ENCODE measurements around the gene ABCC8. TPM values are rescaled to one million over a fixed set of nuclear protein-coding genes. Genes with fewer than 3 reads are reported as not detected.

Gene ABCC8
- total RNA-seq, 1 experiment from 2014 or later: 2.4 TPM

GRCh38 chr11:17407575-17407974 lies 69.1 kb downstream of the ABCC8 start:
- Histone ChIP-seq H2BK15ac (ENCODE audit: low read depth, low read length) (no peak overlapping the region), H3K79me1 (ENCODE audit: insufficient read depth, low read depth, low read length, poor library complexity, severe bottlenecking) (no peaks in the 10 kb centered on the region), H4K91ac (ENCODE audit: insufficient read length, low read depth, low read length) (no peak overlapping the region), H2AFZ (ENCODE audit: low read length) (no peak overlapping the region), H3K23ac (ENCODE audit: insufficient read length, low read depth, low read length) (no peak overlapping the region), H3K4me1 (ENCODE audit: insufficient read depth, low read length) (no peaks in the 10 kb centered on the region), H2AK5ac (ENCODE audit: insufficient read length, low read length) (no peak overlapping the region), H3K27ac (ENCODE audit: insufficient read length, low read depth, low read length) (no peak overlapping the region), H2BK12ac (ENCODE audit: insufficient read length, low read depth, low read length) (no peak overlapping the region), H4K20me1 (ENCODE audit: control insufficient read depth, insufficient read depth, insufficient read length) (no peaks in the 10 kb centered on the region), H3K14ac (ENCODE audit: insufficient read depth, low read length) (no peak overlapping the region), H2BK5ac (ENCODE audit: insufficient read length, low read length) (no peak overlapping the region), H3K79me2 (ENCODE audit: insufficient read depth, low read length) (no peaks in the 10 kb centered on the region), H2BK120ac (ENCODE audit: low read depth, low read length, poor library complexity, severe bottlenecking) (no peak overlapping the region), H3K56ac (ENCODE audit: insufficient read length, low read depth, low read length) (no peak overlapping the region), H3K4me2 (ENCODE audit: insufficient read depth, insufficient read length, low read length) (no peak overlapping the region), H3K9ac (ENCODE audit: extremely low read depth, insufficient read length, low read length) (no peak overlapping the region), H4K5ac (ENCODE audit: insufficient read length, low read depth, low read length) (no peak overlapping the region), H3K18ac (ENCODE audit: insufficient read length, low read depth, low read length) (no peak overlapping the region), H2BK20ac (ENCODE audit: low read depth, low read length, poor library complexity, severe bottlenecking) (no peak overlapping the region), H4K8ac (replicated peaks; ENCODE audit: insufficient read length, low read depth, low read length) (no peak overlapping the region), H3K27me3 (ENCODE audit: insufficient read depth, low read length) (no peaks in the 10 kb centered on the region), H3K4ac (ENCODE audit: low read depth, low read length) (no peak overlapping the region), H3T11ph (ENCODE audit: low read length) (no peak overlapping the region), H3K9me3 (ENCODE audit: control insufficient read depth, low read depth, low read length) (no peaks in the 10 kb centered on the region), H3K23me2 (ENCODE audit: insufficient read length, low read depth, low read length, poor library complexity, severe bottlenecking) (no peaks in the 10 kb centered on the region)
- peaks cover 0 to 6% of the 10 kb centered on the region in 2 experiments; a peak in 2 of 5 replicates for H3K9me3 Mint-ChIP-seq
- peaks cover under 1 to 15% of the 10 kb centered on the region in 2 experiments for H3K4me1 Mint-ChIP-seq
- no peak overlapping the region for H3K27ac Mint-ChIP-seq
- no peaks in the 10 kb centered on the region for H3K36me3 Mint-ChIP-seq (ENCODE audit: insufficient read depth in 1 of 3, low read depth in 3 of 3)
- H3K4me3 Mint-ChIP-seq: no peak overlapping the region
- WGBS (ENCODE audit: extremely low coverage, insufficient read length, low lambda C conversion rate): no CpG with 5 or more reads among the region's 2 CpGs
- DNase-seq: no peak
- TF ChIP-seq, protein P1, sequence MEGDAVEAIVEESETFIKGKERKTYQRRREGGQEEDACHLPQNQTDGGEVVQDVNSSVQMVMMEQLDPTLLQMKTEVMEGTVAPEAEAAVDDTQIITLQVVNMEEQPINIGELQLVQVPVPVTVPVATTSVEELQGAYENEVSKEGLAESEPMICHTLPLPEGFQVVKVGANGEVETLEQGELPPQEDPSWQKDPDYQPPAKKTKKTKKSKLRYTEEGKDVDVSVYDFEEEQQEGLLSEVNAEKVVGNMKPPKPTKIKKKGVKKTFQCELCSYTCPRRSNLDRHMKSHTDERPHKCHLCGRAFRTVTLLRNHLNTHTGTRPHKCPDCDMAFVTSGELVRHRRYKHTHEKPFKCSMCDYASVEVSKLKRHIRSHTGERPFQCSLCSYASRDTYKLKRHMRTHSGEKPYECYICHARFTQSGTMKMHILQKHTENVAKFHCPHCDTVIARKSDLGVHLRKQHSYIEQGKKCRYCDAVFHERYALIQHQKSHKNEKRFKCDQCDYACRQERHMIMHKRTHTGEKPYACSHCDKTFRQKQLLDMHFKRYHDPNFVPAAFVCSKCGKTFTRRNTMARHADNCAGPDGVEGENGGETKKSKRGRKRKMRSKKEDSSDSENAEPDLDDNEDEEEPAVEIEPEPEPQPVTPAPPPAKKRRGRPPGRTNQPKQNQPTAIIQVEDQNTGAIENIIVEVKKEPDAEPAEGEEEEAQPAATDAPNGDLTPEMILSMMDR (conservative IDR thresholded peaks at IDR 0.05): no peak
- peaks cover 24% of the 10 kb centered on the region for H3K27me3 Mint-ChIP-seq (ENCODE audit: low read depth)

Data from H9 (cell line).